GM18909 (cell line): Measurements from ENCODE around the gene SLC49A4.
"Not testable (repeated sequence)": the region's sequence is repeated elsewhere in the genome, so short reads cannot be mapped to it uniquely, and the experiment has no call there.

Experiments
- ATAC-seq: cut with Tn5 transposase; IDR thresholded peaks from one replicate; pipeline ENCODE4 v1.9.1; 2021; ENCODE audit warnings: mild to moderate bottlenecking; ENCODE audit not compliant: unreplicated experiment, poor library complexity

The SLC49A4 gene

DNA sequence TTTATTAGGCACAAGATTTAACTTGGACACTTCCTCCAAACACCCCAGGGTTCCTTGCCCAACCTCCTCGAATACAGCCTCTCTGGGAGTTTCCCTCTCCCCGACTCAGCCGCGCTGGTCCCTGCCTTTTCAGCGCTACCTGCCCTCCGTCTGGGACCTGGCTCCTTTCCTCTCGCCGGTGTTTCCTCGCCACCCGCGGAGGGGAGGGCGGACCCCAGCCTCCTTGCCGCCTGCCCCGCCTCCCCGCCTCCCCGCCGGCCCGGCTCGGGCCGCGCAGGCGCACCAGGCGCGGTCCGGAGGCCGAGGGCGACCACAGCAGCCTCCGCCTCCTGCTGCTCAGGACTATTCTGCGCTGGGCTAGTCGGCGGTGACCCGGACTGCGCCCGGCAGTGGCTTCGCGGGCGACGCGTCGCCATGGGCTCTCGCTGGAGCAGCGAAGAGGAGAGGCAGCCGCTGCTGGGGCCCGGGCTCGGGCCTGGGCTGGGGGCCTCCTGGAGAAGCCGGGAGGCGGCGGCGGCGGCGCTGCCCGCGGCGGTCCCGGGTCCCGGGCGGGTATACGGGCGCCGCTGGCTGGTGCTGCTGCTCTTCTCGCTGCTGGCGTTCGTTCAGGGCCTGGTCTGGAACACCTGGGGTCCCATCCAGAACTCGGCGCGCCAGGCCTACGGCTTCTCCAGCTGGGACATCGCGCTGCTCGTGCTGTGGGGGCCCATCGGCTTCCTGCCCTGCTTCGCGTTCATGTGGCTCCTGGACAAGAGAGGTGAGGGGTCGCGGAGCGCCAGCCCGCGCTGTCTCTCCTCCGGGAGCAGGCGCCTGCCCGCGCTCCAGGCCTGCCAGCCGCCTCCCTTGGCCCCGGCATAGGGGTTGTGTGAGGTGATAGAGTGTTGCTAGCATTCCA lies at the start of gene SLC49A4:
Gene SLC49A4, plus strand, starts transcription at position 291 of the 895 bp plus-strand sequence. Its CDS starts 124 bp downstream, at position 415.
- ATAC-seq, result peak; percentile 74

DNA sequence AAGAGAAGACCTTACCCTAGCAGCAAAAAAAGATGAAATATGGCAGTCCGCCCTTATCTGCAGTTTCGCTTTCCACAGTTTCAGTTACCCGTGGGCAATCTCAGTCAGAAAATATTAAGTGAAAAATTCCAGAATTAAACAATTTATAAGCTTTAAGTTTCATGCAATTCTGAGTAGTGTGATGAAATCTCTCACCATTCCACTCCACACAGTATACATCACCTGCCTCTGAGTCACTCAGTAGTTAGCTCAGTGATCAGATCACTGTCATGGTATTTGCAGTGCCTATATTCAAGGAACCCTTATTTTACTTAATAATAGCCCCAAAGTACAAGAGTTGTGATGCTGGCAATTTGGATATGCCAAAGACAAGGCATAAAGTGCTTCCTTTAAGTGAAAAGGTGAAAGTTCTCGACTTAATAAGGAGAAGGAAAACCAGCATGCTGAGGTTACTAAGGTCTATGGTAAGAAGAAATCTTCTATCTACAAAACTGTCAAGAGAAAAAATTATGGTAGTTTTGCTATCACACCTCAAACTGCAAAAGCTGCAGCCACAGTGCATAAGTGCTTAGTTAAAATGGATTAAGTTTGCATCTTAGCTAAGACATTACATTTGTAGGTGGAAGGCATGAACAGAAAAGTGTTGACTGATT lies 49.4 kb upstream of the SLC49A4 start:
- ATAC-seq, result no peak

DNA sequence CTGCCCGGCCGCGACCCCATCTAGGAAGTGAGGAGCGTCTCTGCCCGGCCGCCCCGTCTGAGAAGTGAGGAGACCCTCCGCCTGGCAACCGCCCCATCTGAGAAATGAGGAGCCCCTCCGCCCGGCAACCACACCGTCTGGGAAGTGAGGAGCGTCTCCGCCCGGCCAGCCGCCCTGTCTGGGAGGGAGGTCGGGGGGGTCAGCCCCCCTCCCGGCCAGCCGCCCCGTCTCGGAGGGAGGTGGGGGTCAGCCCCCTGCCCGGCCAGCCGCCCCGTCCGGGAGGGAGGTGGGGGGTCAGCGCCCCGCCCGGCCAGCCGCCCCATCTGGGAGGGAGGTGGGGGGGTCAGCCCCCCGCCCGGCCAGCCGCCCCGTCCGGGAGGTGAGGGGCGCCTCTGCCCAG lies 47.6 kb upstream of the SLC49A4 start:
- ATAC-seq, result not testable (repeated sequence)

- no peak for ATAC-seq
Measured at GRCh38 chr3:122748347-122748746, 46.5 kb upstream of the SLC49A4 start.

GRCh38 chr3:122754929-122755328 lies 39.9 kb upstream of the SLC49A4 start:
- peak; percentile 67 for ATAC-seq

GRCh38 chr3:122755491-122755890 lies 39.4 kb upstream of the SLC49A4 start:
- no peak for ATAC-seq

- ATAC-seq, result no peak
Measured at GRCh38 chr3:122758877-122759560, 35.9 kb upstream of the SLC49A4 start.

GRCh38 chr3:122760453-122761271 lies 34.2 kb upstream of the SLC49A4 start:
- ATAC-seq, result no peak

DNA sequence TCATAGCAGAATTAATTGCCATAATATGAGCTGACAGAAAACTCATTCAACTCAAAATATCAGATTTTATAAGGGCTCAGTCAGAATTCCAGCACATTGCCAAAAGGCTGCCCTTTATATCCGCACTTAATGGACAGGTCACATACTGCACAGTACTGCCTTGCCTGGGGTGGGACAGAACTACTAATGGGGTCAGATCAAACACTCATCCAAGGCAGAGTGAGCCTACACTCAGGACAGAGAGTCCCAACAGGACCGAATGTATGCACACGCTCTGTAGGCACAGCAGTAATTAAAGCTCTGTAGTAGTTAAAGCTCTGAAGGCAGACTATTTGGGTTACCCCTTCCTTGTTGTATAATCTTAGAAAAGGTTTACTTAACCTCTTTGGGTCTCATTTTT lies 28.4 kb upstream of the SLC49A4 start:
- no peak for ATAC-seq

DNA sequence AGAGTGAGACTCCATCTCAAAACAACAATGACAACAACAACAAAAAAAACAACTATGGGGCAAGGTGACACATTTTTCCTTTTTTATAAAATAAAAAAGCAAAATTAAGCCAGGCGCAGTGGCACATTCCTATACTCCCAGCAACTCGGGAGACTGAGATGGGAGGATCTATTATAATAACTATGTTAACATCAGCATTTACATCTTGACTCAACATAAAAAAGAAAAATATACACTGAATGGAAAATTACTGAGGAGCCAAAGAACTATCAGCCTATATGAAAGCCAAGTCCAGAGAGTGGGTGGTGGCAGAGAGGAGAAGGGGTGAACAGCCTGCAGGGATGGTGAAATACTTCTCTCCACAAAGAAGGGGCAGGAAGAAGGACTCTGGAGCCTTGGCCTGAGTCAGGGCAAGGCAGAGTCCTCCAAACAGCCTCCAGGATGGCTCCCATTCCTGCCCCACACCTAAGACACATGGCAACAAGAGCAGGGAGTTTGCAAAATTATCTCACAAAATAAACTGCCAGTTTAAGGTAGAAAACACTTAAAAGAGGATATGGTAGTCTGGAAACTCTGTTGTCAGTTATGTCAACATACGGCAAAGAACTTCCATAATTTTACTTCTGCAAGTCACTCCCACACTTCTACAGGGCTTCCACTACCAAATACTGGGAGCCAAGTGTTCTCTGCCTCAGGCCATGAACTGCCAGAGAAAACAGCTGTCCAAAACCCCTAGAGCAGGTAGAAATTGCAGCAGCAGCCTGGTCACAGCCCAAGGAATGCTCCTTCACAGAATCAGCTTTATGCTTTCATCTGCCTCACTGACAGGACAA lies 27.1 kb upstream of the SLC49A4 start:
- no peak for ATAC-seq

- ATAC-seq, result no peak
Measured at GRCh38 chr3:122770521-122771202, 24.2 kb upstream of the SLC49A4 start.

DNA sequence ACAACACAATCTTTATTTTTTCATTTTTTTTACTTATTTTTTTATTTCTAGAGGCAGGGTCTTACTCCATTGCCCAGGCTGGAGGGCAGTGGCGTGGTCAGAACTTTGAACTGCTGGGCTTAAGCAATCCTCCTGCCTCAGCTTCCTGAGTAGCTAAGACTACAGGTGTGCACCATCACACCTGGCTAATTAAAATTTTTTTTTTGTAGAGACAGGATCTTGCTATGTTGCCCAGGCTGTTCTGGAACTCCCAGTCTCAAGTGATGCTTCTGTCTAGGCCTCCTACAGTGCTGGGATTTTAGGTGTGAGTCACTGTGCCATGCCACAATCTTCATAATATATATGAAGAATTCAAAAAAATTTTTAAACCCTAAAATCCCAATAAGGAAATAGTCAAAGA lies 22.0 kb upstream of the SLC49A4 start:
- no peak for ATAC-seq

GRCh38 chr3:122773944-122774509 lies 20.8 kb upstream of the SLC49A4 start:
- ATAC-seq, result peak; percentile 64

DNA sequence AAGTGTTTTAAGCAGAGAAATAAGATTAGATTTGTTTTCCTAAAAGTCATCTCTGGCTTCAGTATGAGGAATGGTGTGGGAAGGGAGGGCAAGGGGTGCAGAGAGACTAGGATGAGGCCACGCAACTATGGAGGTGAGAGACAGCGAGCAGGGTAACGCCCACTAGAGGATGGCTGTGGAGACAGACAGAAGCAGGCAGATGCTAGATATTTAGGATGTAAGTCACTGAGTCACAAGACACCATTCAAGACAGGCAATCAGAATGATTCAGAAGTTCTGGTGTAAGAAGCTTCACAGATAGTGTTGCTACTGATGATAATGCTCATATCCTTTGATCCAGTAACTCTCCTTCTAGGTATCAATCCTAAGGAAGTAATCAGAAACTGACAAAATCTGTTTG lies 20.3 kb upstream of the SLC49A4 start:
- ATAC-seq, result peak; percentile 33

DNA sequence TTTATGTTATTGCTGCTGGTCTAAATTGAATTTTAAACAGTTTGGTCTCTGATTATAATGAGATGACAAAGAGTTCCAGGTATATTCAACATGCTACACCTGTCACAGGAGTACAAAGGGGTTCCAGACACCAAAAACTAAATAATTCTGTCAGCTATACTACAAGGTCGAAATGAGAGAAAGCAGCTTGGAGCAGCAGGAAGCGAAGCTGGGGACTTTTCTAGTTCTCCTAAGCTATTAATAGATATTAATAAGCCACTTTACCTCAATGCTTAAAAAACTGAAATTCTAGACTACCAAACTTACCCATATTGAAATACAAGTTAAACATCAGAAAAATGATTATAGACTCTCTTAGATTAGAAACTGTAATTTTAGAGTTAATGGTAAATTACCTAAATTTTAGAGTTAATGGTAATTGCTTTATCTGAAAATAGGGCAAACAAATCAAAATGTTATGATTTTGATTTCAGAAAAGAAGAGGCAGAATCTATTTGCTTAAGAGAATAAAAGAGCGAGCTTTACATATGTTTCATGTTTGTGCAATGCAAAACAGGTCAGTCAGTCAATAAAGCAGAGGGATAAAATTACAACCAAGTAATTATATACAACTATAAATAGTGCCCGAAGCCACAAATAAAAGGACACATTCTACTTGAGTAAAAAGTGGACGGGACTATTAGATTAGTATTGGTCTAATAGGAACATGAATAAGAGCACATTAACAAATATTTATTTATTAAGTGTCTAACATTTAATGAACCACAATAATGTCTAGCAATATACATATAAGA lies 18.0 kb upstream of the SLC49A4 start:
- ATAC-seq, result no peak

DNA sequence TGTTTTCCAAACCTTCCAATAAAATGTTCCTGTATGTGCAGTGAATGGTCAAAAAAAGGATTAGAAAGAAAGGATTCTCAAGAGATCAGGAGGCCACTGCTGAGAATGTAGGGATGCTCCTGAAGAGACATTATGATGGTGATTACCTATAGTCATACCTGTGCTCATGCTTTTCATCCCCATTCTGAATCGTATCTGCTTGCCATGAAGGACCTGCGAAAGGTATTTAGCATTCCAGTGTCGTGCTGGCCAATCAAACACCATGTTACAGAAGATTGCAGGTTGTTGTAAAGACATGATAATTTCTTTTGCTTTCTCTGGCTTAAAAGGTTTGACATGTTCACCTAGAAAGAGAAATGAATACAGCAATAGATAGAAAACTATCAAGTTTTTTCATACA lies 17.3 kb upstream of the SLC49A4 start:
- ATAC-seq, result no peak

DNA sequence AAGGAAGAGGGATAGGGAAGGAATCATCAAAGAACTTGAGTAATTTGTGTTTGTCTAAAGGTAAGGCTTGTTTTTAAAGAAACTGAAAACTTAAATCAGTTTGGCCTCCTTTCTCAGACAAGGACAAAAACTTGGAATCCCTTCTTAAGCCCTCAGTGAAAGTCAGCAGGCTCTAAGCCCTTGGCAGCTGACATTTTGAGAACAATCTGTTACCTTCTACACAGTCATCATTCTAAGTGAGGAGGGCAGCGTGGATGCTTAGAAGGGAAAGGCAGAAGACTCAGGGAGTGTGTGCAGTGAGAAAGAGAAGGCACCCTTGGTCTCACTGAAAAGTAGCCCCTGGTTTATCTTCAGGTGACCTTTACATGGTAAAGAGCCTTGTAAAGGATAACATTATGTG lies 12.1 kb upstream of the SLC49A4 start:
- no peak for ATAC-seq

DNA sequence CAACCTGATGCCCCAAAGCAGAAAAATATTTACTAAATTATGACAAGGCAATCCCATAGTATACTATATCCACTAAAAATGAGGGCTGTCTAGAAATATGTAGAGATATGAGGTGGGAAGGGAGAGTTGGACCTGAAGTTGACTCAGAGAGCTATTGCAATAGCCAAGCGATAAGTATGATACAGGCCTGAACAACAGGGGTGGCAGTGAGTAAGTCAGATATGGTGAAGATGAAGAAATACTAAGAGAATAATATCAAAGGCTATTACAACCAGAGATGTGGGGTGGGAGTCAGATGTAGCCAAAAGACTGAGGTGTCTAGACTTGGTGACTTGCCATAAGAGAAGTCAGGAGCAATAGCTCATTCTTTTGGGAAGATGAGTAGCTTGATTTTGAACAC lies 10.4 kb upstream of the SLC49A4 start:
- ATAC-seq, result no peak
